GM19328 (cell line): ENCODE results near the gene RIC3.

Experiments
- ATAC-seq: cut with Tn5 transposase; IDR thresholded peaks from one replicate; pipeline ENCODE4 v1.9.1; 2021; ENCODE audit warnings: mild to moderate bottlenecking, moderate library complexity; ENCODE audit not compliant: unreplicated experiment

Gene RIC3, protein sequence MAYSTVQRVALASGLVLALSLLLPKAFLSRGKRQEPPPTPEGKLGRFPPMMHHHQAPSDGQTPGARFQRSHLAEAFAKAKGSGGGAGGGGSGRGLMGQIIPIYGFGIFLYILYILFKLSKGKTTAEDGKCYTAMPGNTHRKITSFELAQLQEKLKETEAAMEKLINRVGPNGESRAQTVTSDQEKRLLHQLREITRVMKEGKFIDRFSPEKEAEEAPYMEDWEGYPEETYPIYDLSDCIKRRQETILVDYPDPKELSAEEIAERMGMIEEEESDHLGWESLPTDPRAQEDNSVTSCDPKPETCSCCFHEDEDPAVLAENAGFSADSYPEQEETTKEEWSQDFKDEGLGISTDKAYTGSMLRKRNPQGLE

DNA sequence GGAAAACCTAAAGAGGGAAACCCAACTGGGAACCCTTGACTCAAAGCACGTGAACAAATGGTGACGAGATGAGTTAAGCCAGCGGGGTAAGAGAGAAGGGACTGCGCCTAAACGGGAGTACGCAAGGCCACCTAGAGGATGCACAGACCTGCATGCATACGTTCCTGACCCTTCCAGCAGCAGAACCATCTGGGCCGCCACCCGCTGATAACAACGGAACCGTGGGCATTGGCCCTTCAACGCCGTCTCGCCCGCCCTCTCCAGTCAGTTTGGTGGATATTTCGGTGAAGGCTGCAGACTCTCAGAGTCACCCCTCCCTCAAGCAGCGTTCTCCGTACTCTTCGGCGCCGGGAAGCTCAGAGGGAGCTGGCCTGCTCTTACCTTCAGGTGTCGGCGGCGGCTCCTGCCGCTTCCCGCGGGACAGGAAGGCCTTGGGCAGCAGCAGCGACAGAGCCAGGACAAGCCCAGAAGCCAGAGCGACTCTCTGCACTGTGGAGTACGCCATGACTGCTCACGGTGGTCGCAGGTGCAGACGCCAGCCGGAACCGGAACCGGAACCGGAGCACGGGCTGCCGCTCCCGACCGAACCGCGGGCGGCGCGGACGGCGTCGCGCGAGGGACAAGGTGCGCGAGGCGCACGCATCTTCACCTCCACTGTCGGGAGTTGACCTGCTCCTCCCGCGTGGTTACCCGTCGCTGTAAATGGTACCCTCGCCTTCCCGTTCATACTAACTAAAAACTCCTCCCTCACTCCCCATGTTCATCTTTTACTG is at the start of gene RIC3:
RIC3 (minus strand) TSS at position 541 of the 773 bp plus-strand sequence; CDS start at position 505, 36 bp downstream.
- ATAC-seq: no peak

GRCh38 chr11:8218409-8218808 is 49.6 kb upstream of the RIC3 start:
- no peak for ATAC-seq

- no peak for ATAC-seq
Observed at GRCh38 chr11:8217926-8218325, 49.1 kb upstream of the RIC3 start.

- ATAC-seq: no peak
Observed at GRCh38 chr11:8217136-8217535, 48.3 kb upstream of the RIC3 start.

DNA sequence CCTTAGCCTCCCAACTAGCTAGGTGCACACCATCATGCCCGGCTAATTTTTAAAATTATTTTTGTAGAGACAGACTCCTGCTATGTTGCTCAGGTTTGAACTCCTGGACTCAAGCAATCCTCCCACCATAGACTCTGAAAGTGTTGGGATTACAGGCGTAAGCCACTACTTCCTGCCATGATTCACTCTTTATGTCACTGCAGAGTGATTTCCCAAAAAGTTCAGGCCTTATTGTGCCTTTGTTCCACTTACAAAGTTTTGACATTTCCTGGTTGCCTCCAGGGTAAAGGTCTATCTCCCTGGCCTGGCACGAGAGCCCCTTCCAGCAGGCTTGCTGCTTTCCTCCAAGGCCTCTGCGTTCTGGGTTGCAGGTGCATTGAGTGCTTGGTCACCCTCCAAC is 44.6 kb upstream of the RIC3 start:
- ATAC-seq: no peak

GRCh38 chr11:8209208-8209807 is 40.5 kb upstream of the RIC3 start:
- ATAC-seq: no peak

GRCh38 chr11:8207080-8208000 is 38.5 kb upstream of the RIC3 start:
- ATAC-seq: no peak

DNA sequence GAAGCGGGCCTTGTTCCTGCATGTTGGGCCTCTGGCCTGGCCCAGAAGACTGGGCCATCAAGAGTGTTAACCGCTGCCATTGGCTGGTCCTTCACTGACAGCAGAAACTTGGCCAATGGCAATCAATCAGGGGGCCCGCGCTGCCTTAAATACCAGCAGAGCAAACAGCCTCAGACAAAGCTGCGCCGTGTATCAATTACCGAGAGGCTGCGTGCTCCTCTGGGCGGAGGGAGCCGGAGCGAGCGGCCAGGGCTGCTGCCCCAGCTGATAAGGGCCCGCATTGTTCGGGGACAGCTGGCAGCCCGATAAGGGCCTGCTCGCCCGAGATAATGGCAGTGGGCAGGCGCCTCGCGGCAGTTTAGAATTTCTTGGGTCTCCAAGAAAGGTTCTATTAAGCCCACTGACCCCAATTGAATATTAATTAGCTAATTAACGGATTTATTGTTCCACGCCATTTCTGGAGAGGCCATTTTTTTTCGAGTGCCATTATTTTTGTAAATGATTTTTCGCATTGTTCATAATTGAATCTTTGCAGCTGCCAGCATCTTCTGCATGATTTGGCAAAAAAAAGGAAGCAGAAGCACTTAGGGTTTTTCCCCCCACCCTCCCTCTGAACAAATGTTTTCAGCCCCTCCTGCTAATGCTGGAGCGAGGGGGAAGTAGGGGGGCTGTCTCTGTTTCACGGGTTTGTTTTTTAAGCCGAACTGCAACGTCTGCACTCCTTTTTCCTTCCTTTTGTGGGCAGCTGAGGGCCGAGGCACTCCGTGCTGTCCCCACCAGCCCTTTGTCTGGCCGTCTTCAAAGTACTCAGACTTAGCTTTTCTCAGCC is 37.6 kb upstream of the RIC3 start:
- no peak for ATAC-seq

DNA sequence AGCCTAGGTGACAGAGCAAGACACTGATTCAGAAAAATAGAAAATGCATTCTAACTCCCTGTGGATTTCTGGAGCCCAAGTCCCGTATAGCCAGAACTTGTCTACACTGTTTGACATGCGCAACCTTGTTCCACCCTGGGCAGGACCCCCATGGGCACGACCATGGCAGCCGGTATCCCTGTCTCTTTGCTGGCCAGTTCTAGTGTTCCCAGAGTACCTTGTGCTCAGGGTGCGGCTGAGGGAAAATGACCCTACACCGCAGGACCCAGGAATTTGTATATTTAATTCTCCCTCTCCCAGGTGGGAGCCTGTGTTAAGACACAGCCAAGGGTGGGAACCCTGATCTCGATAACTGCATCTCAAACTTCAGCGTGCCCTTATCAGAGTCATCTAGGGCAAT is 36.7 kb upstream of the RIC3 start:
- ATAC-seq: no peak

DNA sequence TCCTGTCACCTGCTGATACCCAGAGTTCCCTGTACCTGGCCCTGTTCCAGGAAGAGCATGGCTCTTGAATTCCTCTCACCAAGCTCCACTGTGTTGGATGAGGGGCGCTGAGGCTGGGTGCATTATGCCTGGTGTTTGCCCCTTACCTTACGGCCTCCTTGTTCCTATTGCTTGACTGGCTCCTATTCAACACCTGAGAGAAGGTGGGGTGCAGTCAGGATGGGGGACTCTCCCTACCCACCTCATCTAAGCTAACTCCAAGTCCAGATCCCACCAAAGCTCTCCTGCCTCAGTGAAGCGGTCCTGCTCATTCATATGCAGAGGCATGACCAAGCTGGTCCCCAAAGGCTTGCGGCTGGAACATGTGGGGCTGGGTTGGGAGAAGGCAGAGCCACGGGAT is 35.8 kb upstream of the RIC3 start:
- ATAC-seq: no peak

DNA sequence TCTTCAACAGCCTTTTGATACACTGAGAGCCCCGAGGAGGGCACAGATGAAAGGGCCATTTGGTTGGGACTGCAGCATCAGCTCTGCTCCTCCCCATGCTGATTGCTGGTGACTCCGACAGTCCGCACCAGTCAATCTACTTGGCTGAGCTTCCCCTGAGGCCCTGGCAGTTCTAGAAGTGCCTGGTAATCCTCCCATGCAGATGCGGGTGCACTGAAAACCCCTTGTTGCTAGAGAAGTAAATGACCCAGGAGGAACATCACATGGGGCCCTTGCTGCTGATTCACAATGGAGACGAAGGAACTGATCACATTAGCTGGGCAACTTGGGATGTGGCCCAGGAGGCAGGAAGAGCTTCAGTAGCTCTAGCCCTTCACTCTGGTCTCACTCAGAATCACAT is 35.2 kb upstream of the RIC3 start:
- ATAC-seq: no peak

GRCh38 chr11:8203414-8203715 is 34.5 kb upstream of the RIC3 start:
- ATAC-seq: no peak

DNA sequence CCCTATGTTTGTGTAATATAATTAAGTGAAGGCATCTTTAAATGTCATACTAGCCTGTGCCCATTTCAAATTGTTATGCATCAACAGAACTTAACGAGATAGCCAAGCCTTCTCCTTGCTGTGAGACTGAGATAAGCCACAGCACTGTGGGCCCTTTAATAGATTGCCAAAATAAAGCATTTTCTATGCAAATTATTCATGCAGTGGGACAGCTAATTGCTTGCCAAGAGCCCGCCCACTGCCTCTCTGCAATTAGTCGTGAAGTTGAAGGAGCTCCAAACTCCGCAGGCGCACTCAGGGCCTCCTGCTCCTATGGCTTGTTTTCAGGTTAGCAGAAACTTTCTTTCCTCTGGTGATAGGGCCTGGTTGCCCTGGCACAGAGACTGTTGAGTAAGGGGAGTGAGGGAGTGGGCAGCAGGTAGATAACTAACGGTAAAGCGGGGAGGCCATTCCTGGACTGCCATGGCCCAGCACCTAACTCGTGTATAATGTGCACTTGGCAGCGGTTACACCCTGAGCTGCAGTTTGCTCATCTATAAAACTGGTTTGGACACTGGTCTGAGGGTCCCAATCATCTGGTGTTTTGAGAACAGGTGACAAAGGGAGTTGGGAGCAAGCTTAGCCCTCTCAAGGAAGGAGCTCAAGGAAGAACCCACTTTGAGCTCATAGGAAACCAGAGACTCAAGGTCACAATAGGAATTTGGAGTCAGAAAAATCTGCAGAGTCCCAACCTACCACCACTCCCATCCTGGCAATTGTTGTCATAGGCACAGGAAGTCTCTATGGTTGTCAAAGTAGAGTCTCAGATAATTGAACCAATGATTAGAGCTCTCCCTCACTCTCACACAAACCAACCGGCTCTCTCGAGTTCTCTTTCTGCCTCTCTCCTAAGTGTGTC is 33.9 kb upstream of the RIC3 start:
- no peak for ATAC-seq

DNA sequence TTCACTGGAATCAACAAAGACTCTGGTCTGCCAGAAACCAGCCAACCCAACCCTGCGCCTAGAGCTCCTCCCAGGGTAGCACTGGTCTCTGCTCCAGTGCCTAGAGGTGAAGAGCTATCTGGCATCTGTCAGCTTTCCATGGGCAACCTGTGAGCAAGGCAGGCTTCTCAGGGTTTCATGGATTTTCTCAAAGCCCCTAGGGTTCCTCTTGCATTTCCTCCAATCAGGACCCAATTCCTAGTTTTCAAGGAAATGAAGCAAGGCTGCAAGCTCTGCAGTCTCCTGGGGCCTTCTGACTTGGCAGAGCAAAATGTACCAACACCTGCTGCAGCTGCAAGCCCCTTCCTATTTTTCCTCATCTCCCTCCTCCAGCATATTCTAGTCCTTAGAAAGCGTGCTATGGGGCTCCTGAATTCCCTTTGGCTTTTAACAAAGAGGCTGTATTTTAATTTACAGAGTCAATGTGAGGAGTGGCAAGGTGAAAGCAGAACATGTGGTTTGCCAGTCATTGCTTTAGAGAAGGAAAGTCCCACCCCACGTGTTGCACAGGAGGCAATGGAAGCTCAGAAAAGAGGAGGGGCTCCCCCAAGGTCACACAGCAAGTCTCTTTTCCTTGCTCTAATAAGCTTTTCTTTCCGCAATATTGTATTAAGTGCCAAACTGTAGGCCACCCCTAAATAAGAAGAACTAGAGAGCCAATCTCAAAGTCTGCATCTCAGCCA is 33.0 kb upstream of the RIC3 start:
- peak; percentile 64 for ATAC-seq

GRCh38 chr11:8199676-8200075 is 30.9 kb upstream of the RIC3 start:
- no peak for ATAC-seq

- ATAC-seq: no peak
Observed at GRCh38 chr11:8196749-8197148, 27.9 kb upstream of the RIC3 start.

- no peak for ATAC-seq
Observed at GRCh38 chr11:8194956-8195355, 26.1 kb upstream of the RIC3 start.

- no peak for ATAC-seq
Observed at GRCh38 chr11:8192896-8193209, 24.0 kb upstream of the RIC3 start.
